HG02943 (cell line): Measurements from ENCODE around the gene TSG101.

Source experiments
- ATAC-seq: cut with Tn5 transposase; IDR thresholded peaks from one replicate; pipeline ENCODE4 v1.9.1; 2021; ENCODE audit warnings: mild to moderate bottlenecking, low read depth, moderate library complexity; ENCODE audit not compliant: unreplicated experiment

The TSG101 gene

GRCh38 chr11:18495271-18495670 is 31.5 kb downstream of the TSG101 start:
- no peak for ATAC-seq

- ATAC-seq, result no peak
These were observed 33.4 kb downstream of the TSG101 start for GRCh38 chr11:18493310-18493709.

DNA sequence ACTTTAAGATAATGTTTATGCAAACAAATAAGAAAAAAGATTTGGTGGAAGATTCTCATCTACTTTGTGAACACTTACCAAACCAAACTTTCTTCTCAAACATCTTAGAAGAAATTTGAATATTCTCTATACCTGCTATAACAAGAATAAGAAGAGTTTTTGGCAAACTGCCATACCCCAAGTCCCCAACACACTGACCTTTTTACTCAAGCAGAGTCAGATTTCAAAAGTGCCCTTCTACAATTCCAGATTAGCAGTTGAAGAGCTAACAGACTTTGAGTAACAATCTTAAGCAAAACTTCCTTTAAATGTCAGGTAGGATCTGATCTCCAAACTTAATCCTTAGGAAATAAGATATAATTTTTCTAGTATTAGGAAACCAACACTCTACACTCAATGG is 33.9 kb downstream of the TSG101 start:
- ATAC-seq, result no peak

GRCh38 chr11:18491924-18492323 is 34.8 kb downstream of the TSG101 start:
- no peak for ATAC-seq

- no peak for ATAC-seq
These were observed 35.8 kb downstream of the TSG101 start for GRCh38 chr11:18490736-18491485.

- no peak for ATAC-seq
These were observed 36.4 kb downstream of the TSG101 start for GRCh38 chr11:18490319-18490718.

DNA sequence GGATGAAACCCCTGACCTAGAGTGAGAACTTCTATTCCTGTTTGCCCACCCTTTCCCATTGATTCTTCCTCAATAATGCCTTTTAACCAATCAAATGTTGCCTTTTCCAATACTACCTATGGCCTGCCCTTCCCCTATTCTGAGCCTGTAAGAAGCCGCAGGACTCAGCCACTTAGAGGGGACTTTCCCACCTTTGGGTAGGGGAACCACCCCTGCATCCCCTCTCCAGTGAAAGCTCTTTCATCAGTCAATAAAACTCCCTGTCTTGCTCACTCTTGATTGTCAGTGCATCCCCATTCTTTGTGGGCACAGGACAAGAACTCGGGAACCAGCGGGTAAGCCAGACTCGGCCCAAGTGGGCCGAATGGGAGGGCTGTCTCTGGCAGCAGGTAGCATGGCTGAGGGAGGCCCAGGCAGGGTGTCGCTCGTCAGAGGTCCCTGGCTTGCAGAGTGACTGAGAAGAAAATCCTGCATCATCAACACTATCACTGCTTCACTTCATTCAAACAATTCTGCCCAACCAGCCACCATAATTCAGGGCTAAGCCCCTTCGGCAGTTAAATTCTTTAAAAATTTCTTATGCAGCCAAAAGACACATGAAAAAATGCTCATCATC is 40.7 kb downstream of the TSG101 start:
- no peak for ATAC-seq

- ATAC-seq, result no peak
These were observed 47.7 kb downstream of the TSG101 start for GRCh38 chr11:18479063-18479462.

DNA sequence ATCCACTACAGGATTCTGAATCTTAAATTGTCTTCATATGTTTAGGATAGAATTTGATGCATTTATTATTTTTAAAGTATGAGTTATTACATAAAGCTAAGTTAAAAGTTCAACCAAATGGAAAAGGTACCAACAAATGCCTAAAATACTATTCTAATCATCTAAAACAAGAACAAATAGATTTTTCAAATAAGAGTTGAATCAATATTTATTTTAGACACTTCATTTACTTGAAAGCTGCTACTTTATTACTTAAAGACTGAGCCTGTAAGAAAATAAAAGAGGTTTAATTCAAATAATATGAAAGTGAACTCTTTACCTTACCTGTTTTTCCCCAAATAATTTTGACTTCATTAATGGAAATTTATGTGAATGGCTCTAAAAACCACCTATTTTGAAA is 54.2 kb downstream of the TSG101 start:
- no peak for ATAC-seq

DNA sequence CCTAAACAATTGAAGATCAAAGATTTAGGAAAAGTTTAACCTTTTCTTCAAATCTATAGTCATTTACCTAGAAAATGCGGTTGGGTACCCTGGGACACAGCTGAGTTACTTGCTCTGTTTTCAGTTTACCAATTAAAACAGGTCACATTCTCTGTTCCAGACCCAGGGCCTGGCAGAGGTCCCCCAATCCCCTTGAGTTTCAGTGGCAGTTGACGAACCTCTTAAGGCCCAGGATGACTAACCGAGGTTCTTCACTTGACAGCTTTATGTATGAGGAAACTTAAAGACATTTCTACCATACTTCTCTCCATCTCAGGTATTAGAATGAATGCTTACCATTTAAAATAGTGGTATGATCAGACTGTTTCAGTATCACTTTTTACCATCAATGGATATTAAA is 54.7 kb downstream of the TSG101 start:
- ATAC-seq, result no peak

GRCh38 chr11:18468961-18469360 is 57.8 kb downstream of the TSG101 start:
- no peak for ATAC-seq

DNA sequence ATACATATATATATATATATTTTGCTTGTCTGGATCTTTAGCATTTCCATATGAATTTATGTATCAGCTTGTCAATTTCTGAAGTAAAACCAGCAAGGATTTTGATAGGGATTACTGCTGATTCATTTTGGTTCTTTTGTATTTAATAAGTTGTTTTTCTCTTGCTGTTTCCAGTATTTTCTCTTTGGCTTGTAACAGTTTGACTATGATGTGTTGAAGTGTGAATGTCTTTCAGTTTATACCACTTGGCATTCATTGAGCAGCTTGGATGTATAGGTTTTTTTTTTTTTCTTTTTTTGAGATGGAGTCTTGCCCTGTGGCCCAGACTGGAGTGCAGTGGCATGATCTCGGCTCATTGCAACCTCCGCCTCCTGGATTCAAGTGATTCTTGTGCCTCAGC is 58.7 kb downstream of the TSG101 start:
- ATAC-seq, result no peak

- ATAC-seq, result no peak
These were observed 60.3 kb downstream of the TSG101 start for GRCh38 chr11:18466402-18466801.

GRCh38 chr11:18463439-18463838 is 63.3 kb downstream of the TSG101 start:
- no peak for ATAC-seq

- no peak for ATAC-seq
These were observed 64.8 kb downstream of the TSG101 start for GRCh38 chr11:18461909-18462308.

DNA sequence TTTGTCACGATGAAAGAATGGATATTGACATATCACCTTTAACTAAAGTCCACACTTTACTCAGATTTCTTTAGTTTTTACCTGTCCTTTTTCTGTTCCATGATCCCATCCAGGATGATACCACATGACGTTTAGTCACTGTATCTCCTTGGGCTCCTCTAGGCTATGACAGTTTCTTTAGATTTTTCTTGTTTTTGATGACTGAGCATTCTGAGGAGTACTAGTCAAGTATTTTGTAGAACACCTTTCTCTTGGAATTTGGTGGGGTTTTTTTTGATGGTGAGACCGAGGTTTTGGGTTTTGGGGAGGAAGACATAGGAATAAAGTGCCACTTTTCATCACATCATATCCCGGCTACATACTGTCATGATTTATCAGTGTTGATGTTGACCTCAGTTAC is 67.1 kb downstream of the TSG101 start:
- no peak for ATAC-seq

DNA sequence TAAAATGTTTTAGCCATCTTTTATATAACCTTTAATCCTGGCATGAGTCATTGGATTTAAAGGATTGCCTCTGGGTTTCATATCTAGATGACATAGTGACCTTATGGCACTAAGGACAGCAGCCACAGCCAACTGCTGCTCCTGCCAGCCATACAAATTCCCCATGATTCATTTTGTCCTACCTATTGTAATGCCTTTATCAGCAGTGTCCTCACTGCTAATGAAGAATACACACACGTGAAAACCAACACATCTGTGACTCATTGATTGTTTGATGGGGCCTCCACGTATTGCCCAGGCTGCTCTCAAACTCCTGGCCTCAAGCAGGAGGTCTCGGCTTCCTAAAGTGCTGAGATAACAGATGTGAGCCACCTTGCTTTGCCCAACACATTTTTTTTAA is 69.3 kb downstream of the TSG101 start:
- no peak for ATAC-seq

- no peak for ATAC-seq
These were observed 70.9 kb downstream of the TSG101 start, which contains the start of gene LDHAL6A for GRCh38 chr11:18455686-18456372. Gene LDHAL6A (plus strand): TSS chr11:18455856. CDS start chr11:18456681, 825 bp downstream.

GRCh38 chr11:18452927-18453326 is 73.8 kb downstream of the TSG101 start:
- no peak for ATAC-seq

- no peak for ATAC-seq
These were observed 77.5 kb downstream of the TSG101 start for GRCh38 chr11:18449251-18449650.

DNA sequence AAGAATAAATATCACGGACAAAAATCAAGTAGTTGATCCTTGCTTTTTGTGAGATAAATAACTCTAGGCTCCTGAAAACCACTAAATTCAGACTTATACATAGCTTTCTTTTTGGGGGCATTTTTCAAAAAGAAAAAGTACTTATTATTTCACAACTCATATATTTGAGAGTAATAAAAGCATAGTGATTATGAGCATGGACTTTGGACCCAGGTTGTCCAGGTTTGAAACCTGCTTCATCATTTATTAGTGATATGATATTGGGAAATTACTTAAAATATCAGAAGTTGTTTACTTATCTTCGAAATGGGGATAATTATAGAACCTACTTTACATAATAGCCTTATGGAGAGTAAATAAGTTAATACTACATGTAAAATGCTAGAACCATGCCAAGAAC is 88.1 kb downstream of the TSG101 start:
- no peak for ATAC-seq
